BJ (cell line): ENCODE results near the gene TRPM1. TPM values are rescaled to one million over a fixed set of nuclear protein-coding genes. Genes with fewer than 3 reads are reported as not detected.

Source experiments
- CTCF ChIA-PET: fragments of 350-600 bp; formaldehyde crosslinking; extraction: SDS; loops from one replicate; lab custom pipeline; 2021; ENCODE audit warnings: antibody characterized with exemption, inconsistent platforms; lab: Yijun Ruan, JAX
- POLR2A ChIA-PET: fragments of 300-600 bp; sonication (Branson Sonifier 250); formaldehyde crosslinking; extraction: SDS; loops from one replicate; lab custom pipeline; 2021; ENCODE audit warnings: antibody characterized with exemption; lab: Charles Lee
- DNase-seq: peaks from one replicate; pipeline ENCODE4 v3.0.0-alpha.2; 2011; ENCODE audit warnings: low read depth
- H3K27me3 ChIP-seq: 2 replicates; pipeline ENCODE4 v1.6.0; 2011; ENCODE audit warnings: low read length; ENCODE audit not compliant: control insufficient read depth, insufficient read depth
- H3K36me3 ChIP-seq: 2 replicates; pipeline ENCODE4 v1.5.1; 2011; ENCODE audit warnings: low read length; ENCODE audit not compliant: control insufficient read depth, insufficient read depth
- H3K4me3 ChIP-seq: 2 replicates; pipeline ENCODE4 v1.5.1; 2011; ENCODE audit warnings: low read depth, mild to moderate bottlenecking, control low read depth, low read length
- polyA plus RNA-seq: library from polyadenylated mRNA; depleted of rRNA; stranded (reverse); fragments of >200 nt; gene quantifications from 2 replicates; pipeline ENCODE4 v1.2.3, GENCODE V29; 2011
- TF ChIP-seq, protein P1 (sequence below): IDR thresholded peaks from 2 replicates; pipeline ENCODE4 v1.5.1; 2011; ENCODE audit warnings: low read depth, mild to moderate bottlenecking, control low read depth, inconsistent platforms, low read length, moderate library complexity; ENCODE audit not compliant: insufficient read depth

TRPM1 gene
- polyA plus RNA-seq, 1 experiment = 0.44 TPM

GRCh38 chr15:31062310-31062847 lies 39.1 kb downstream of the TRPM1 start:
- Histone ChIP-seq H3K4me3 (peak overlapping the region; percentile 20; the same call in 1 of the 2 replicates), H3K27me3 (no peaks in the 10 kb centered on the region), H3K36me3 (no peaks in the 10 kb centered on the region)
- TF ChIP-seq, protein P1, sequence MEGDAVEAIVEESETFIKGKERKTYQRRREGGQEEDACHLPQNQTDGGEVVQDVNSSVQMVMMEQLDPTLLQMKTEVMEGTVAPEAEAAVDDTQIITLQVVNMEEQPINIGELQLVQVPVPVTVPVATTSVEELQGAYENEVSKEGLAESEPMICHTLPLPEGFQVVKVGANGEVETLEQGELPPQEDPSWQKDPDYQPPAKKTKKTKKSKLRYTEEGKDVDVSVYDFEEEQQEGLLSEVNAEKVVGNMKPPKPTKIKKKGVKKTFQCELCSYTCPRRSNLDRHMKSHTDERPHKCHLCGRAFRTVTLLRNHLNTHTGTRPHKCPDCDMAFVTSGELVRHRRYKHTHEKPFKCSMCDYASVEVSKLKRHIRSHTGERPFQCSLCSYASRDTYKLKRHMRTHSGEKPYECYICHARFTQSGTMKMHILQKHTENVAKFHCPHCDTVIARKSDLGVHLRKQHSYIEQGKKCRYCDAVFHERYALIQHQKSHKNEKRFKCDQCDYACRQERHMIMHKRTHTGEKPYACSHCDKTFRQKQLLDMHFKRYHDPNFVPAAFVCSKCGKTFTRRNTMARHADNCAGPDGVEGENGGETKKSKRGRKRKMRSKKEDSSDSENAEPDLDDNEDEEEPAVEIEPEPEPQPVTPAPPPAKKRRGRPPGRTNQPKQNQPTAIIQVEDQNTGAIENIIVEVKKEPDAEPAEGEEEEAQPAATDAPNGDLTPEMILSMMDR = no peak
- POLR2A ChIA-PET = no interaction called here
- DNase-seq = peak; percentile 61
- CTCF ChIA-PET = interaction anchor here (1.0 kb wide), 2 partner anchors 31 to 34 kb away, joined by 3 to 4 read pairs; no protein-coding TSS in a partner anchor

GRCh38 chr15:31060429-31061140 lies 40.9 kb downstream of the TRPM1 start:
- POLR2A ChIA-PET = no interaction called here
- TF ChIP-seq, protein P1 = no peak
- DNase-seq = no peak
- no peaks in the 10 kb centered on the region for H3K36me3 ChIP-seq
- H3K4me3 ChIP-seq = no peak overlapping the region
- H3K27me3 ChIP-seq = no peaks in the 10 kb centered on the region
- CTCF ChIA-PET = interaction anchor here (0.9 to 1.0 kb wide), 2 partner anchors 9 to 11 kb away, joined by 4 read pairs; no protein-coding TSS in a partner anchor

- POLR2A ChIA-PET = no interaction called here
- H3K36me3 ChIP-seq = no peaks in the 10 kb centered on the region
- DNase-seq = no peak
- no peaks in the 10 kb centered on the region for H3K27me3 ChIP-seq
- no peak overlapping the region for H3K4me3 ChIP-seq
- CTCF ChIA-PET = no interaction called here
- TF ChIP-seq, protein P1 = no peak
These were observed 43.1 kb downstream of the TRPM1 start for GRCh38 chr15:31058236-31058962.

- DNase-seq = no peak
- TF ChIP-seq, protein P1 = no peak
- Histone ChIP-seq H3K36me3 (no peaks in the 10 kb centered on the region), H3K27me3 (no peaks in the 10 kb centered on the region), H3K4me3 (no peak overlapping the region)
- ChIA-PET POLR2A (no interaction called here), CTCF (interaction anchor here (0.8 to 1.5 kb wide), 2 partner anchors 9 to 12 kb away, joined by 3 to 4 read pairs; no protein-coding TSS in a partner anchor)
These were observed 49.9 kb downstream of the TRPM1 start for GRCh38 chr15:31051496-31052080.

DNA sequence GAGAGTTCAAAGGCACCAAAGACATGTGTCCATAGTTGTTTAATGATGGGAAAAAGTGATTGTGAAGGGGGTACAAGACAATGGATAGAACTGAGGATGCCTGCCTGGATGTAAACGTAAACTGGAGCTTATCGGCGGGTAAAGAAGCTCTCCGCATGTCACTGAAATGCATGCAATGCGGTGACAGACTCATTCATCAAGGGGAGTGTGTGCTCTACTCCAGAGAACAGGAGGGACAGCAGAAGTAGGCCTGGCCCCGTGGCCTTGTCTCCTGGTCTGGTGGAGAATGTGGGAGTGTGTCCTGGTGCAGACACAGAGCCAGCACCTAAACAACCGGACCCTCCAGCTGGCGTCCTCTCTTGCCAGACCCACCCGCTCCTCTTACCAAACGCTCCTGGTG lies 50.6 kb downstream of the TRPM1 start:
- ChIA-PET CTCF (interaction anchor here (0.8 kb wide), 1 partner anchor 10 kb away, joined by 4 read pairs; no protein-coding TSS in a partner anchor), POLR2A (no interaction called here)
- no peak overlapping the region for H3K4me3 ChIP-seq
- no peak for DNase-seq
- no peaks in the 10 kb centered on the region for H3K36me3 ChIP-seq
- H3K27me3 ChIP-seq = no peaks in the 10 kb centered on the region
- TF ChIP-seq, protein P1 = no peak
